ENCODE measurements around the gene NFKBIZ.

GRCh38 chr3:101845425-101845824, 3.9 kb upstream of the NFKBIZ start:
- TF ChIP-seq, protein P1, sequence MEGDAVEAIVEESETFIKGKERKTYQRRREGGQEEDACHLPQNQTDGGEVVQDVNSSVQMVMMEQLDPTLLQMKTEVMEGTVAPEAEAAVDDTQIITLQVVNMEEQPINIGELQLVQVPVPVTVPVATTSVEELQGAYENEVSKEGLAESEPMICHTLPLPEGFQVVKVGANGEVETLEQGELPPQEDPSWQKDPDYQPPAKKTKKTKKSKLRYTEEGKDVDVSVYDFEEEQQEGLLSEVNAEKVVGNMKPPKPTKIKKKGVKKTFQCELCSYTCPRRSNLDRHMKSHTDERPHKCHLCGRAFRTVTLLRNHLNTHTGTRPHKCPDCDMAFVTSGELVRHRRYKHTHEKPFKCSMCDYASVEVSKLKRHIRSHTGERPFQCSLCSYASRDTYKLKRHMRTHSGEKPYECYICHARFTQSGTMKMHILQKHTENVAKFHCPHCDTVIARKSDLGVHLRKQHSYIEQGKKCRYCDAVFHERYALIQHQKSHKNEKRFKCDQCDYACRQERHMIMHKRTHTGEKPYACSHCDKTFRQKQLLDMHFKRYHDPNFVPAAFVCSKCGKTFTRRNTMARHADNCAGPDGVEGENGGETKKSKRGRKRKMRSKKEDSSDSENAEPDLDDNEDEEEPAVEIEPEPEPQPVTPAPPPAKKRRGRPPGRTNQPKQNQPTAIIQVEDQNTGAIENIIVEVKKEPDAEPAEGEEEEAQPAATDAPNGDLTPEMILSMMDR (IDR thresholded peaks at IDR 0.05; ENCODE audit: low read depth, low read length): no peak
- TF ChIP-seq EZH2phosphoT487 (IDR thresholded peaks at IDR 0.05; ENCODE audit: low read depth): no peak
